ENCODE measurements around the gene SSUH2. TPM values are rescaled to one million over a fixed set of nuclear protein-coding genes. Genes with fewer than 3 reads are reported as not detected.
A peak's percentile ranks its signal among the peaks of the same experiment; 100 is the strongest.

The SSUH2 gene
- total RNA-seq, 1 experiment from 2014 or later: 0.51 TPM

- no peak for TF ChIP-seq CTCF (IDR thresholded peaks at IDR 0.05; ENCODE audit: unreplicated experiment)
- peaks cover 7% of the 10 kb centered on the region for H3K9me3 Mint-ChIP-seq (ENCODE audit: unreplicated experiment)
- H3K4me1 Mint-ChIP-seq (ENCODE audit: insufficient read depth, unreplicated experiment): no peaks in the 10 kb centered on the region
- H3K27ac Mint-ChIP-seq (ENCODE audit: low read depth, unreplicated experiment): no peak overlapping the region
- no peaks in the 10 kb centered on the region for H3K36me3 Mint-ChIP-seq (ENCODE audit: insufficient read depth, unreplicated experiment)
- H3K27me3 Mint-ChIP-seq (ENCODE audit: insufficient read depth, unreplicated experiment): no peaks in the 10 kb centered on the region
- intact Hi-C loops (cut with micrococcal nuclease): no loop called here
- no peak for DNase-seq (ENCODE audit: unreplicated experiment)
- ChIA-PET CTCF (interaction anchor here (0.5 to 1.3 kb wide), 3 partner anchors 17 to 373 kb away, joined by 3 to 7 read pairs (median 3); no protein-coding TSS in a partner anchor), POLR2A (no interaction called here)
- no peak overlapping the region for H3K4me3 Mint-ChIP-seq (ENCODE audit: unreplicated experiment)
- no TSS peak for BruUV-seq (replicated peaks)
These were observed 5.5 kb downstream of the SSUH2 start for GRCh38 chr3:8638994-8639658.

DNA sequence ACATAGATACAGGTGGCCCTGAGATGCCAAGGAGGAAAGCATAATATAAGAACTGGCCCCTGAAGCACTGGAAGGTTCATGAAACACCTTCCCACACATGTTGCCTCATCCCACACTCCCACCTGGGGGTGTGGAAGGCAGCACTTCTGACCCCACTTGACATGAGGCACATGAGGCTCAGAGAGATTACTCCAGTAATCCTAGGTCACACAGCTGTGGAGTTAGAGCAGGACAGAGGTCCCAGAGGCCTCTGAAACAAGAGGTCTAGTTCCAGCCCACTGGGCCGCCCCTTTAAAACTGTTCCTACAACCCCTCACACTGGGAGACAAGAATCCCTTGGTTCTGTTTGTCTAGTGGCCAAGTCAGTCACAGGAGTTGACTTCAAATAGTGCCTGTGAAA lies 7.2 kb downstream of the SSUH2 start:
- H3K27me3 Mint-ChIP-seq (ENCODE audit: insufficient read depth, unreplicated experiment): no peaks in the 10 kb centered on the region
- no peak overlapping the region for H3K4me3 Mint-ChIP-seq (ENCODE audit: unreplicated experiment)
- peaks cover 7% of the 10 kb centered on the region for H3K9me3 Mint-ChIP-seq (ENCODE audit: unreplicated experiment)
- H3K4me1 Mint-ChIP-seq (ENCODE audit: insufficient read depth, unreplicated experiment): peaks cover 10% of the 10 kb centered on the region
- intact Hi-C loops (cut with micrococcal nuclease): no loop called here
- BruUV-seq (replicated peaks): no TSS peak
- DNase-seq (ENCODE audit: unreplicated experiment): no peak
- H3K36me3 Mint-ChIP-seq (ENCODE audit: insufficient read depth, unreplicated experiment): no peaks in the 10 kb centered on the region
- no peak overlapping the region for H3K27ac Mint-ChIP-seq (ENCODE audit: low read depth, unreplicated experiment)
- TF ChIP-seq CTCF (IDR thresholded peaks at IDR 0.05; ENCODE audit: unreplicated experiment): no peak
- CTCF ChIA-PET: no interaction called here
- POLR2A ChIA-PET: no interaction called here

DNA sequence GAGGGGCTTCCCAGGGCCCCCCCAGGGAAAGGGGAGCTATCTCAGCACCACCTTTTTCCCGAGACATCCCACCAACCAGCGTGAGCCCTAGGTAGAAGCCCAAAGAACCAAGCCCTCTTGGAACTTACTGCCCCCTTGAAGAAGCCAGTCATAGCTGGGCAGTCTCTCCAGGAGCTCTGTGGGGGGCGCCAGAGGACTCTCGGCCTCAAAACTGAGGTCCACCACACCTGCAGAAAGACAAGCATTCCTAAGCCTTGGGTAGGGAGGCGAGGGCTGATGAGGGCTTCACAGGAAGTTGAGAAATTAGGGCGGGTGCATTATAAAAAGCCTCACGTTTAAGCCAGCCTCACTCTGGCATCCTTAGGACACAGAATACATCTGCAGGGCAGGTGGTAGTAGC lies 9.0 kb downstream of the SSUH2 start:
- peak overlapping the region; percentile 46 for H3K27ac Mint-ChIP-seq (ENCODE audit: low read depth, unreplicated experiment)
- BruUV-seq (replicated peaks): no TSS peak
- peaks cover 10% of the 10 kb centered on the region for H3K4me1 Mint-ChIP-seq (ENCODE audit: insufficient read depth, unreplicated experiment)
- no peak overlapping the region for H3K4me3 Mint-ChIP-seq (ENCODE audit: unreplicated experiment)
- CTCF ChIA-PET: interaction anchor here (0.8 to 1.3 kb wide), 3 partner anchors 13 to 28 kb away, joined by 3 to 5 read pairs (median 4); no protein-coding TSS in a partner anchor
- H3K36me3 Mint-ChIP-seq (ENCODE audit: insufficient read depth, unreplicated experiment): no peaks in the 10 kb centered on the region
- intact Hi-C loops (cut with micrococcal nuclease): no loop called here
- no peak for DNase-seq (ENCODE audit: unreplicated experiment)
- POLR2A ChIA-PET: no interaction called here
- H3K9me3 Mint-ChIP-seq (ENCODE audit: unreplicated experiment): peaks cover 7% of the 10 kb centered on the region
- no peaks in the 10 kb centered on the region for H3K27me3 Mint-ChIP-seq (ENCODE audit: insufficient read depth, unreplicated experiment)
- no peak for TF ChIP-seq CTCF (IDR thresholded peaks at IDR 0.05; ENCODE audit: unreplicated experiment)

DNA sequence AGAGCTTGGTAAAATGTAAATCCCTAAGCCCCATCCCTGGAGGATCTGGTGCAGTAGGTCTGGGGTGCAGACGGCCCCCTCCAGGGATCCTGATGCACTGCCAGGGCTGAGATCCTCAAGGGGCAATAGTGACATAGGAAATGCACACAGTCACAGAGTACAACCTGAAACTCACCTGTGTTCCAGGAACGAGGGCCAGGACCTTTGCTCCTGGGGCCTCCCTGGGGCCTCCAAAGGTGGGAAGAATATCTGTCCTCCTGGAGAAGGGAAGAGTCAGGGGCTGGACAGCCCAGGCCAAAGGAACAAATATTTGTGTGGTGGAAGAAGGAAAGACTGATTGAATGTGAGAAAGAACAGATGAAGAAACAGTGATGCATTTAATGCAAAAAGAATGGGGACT lies 9.5 kb downstream of the SSUH2 start:
- no TSS peak for BruUV-seq (replicated peaks)
- CTCF ChIA-PET: interaction anchor here (1.3 kb wide), 1 partner anchor 28 kb away, joined by 4 read pairs; no protein-coding TSS in a partner anchor

More for the DNA sequence above, 9.5 kb downstream of the SSUH2 start:
- H3K4me1 Mint-ChIP-seq (ENCODE audit: insufficient read depth, unreplicated experiment): peaks cover 10% of the 10 kb centered on the region
- no peak for TF ChIP-seq CTCF (IDR thresholded peaks at IDR 0.05; ENCODE audit: unreplicated experiment)
- no peaks in the 10 kb centered on the region for H3K36me3 Mint-ChIP-seq (ENCODE audit: insufficient read depth, unreplicated experiment)
- H3K27me3 Mint-ChIP-seq (ENCODE audit: insufficient read depth, unreplicated experiment): no peaks in the 10 kb centered on the region
- POLR2A ChIA-PET: no interaction called here
- H3K27ac Mint-ChIP-seq (ENCODE audit: low read depth, unreplicated experiment): peak overlapping the region; percentile 46
- intact Hi-C loops (cut with micrococcal nuclease): no loop called here
- H3K9me3 Mint-ChIP-seq (ENCODE audit: unreplicated experiment): peaks cover 7% of the 10 kb centered on the region
- no peak overlapping the region for H3K4me3 Mint-ChIP-seq (ENCODE audit: unreplicated experiment)
- DNase-seq (ENCODE audit: unreplicated experiment): no peak

All from MCF 10A (cell line).